Karpas-422 (cell line): ENCODE data around the gene HACD2. TPM values are rescaled to one million over a fixed set of nuclear protein-coding genes. Genes with fewer than 3 reads are reported as not detected.

Experiments
- DNase-seq: peaks from one replicate; pipeline ENCODE4 v3.0.0-alpha.2; 2015
- H2AFZ ChIP-seq: fragments of 200-600 bp; sonication (generic); 2 replicates; pipeline ENCODE4 v1.6.1; 2014; ENCODE audit warnings: antibody characterized with exemption, low read length, mixed read lengths
- H3K27ac ChIP-seq: fragments of 200-600 bp; sonication (generic); 2 replicates; pipeline ENCODE4 v1.5.1; 2014; ENCODE audit warnings: mild to moderate bottlenecking, low read length, moderate library complexity
- H3K27me3 ChIP-seq: fragments of 200-600 bp; sonication (generic); 2 replicates; pipeline ENCODE4 v1.6.1; 2014; ENCODE audit warnings: low read length, mixed read lengths
- H3K36me3 ChIP-seq: fragments of 200-600 bp; sonication (generic); 2 replicates; pipeline ENCODE4 v1.6.1; 2014; ENCODE audit warnings: low read length, mixed read lengths; ENCODE audit not compliant: insufficient read depth
- H3K4me1 ChIP-seq: fragments of 200-600 bp; sonication (generic); 2 replicates; pipeline ENCODE4 v1.6.1; 2014; ENCODE audit warnings: mild to moderate bottlenecking, low read length, mixed read lengths
- H3K4me2 ChIP-seq: fragments of 200-600 bp; sonication (generic); 2 replicates; pipeline ENCODE4 v1.6.1; 2014; ENCODE audit warnings: low read length, low read depth, mild to moderate bottlenecking; ENCODE audit not compliant: poor library complexity, severe bottlenecking
- H3K4me3 ChIP-seq: fragments of 200-600 bp; sonication (generic); 2 replicates; pipeline ENCODE4 v1.5.1; 2014; ENCODE audit warnings: mild to moderate bottlenecking, antibody characterized with exemption, low read length, mixed read lengths
- H3K79me2 ChIP-seq: fragments of 200-600 bp; sonication (generic); 2 replicates; pipeline ENCODE4 v1.6.1; 2014; ENCODE audit warnings: mild to moderate bottlenecking, low read length, mixed read lengths
- H3K9ac ChIP-seq: fragments of 200-600 bp; sonication (generic); 2 replicates; pipeline ENCODE4 v1.6.0; 2014; ENCODE audit warnings: low read length
- H3K9me2 ChIP-seq: fragments of 200-600 bp; sonication (generic), shearing (Covaris generic); replicated peaks from 2 replicates; pipeline ENCODE4 v1.6.0; 2014; ENCODE audit warnings: mild to moderate bottlenecking, low read length, moderate library complexity; ENCODE audit not compliant: insufficient read depth
- H3K9me3 ChIP-seq: fragments of 300-700, 200-600 bp; sonication (generic); 2 replicates; pipeline ENCODE4 v1.6.1; 2014; ENCODE audit warnings: low read length, mixed read lengths
- H4K20me1 ChIP-seq: fragments of 200-600 bp; sonication (generic); 2 replicates; pipeline ENCODE4 v1.6.1; 2014; ENCODE audit warnings: mild to moderate bottlenecking, antibody characterized with exemption, low read length, low read depth; ENCODE audit not compliant: insufficient read depth
- total RNA-seq: library from RNA; depleted of rRNA; stranded (reverse); fragments of >200 nt; shearing (Covaris generic); gene quantifications from 2 replicates; pipeline ENCODE4 v1.2.3, GENCODE V29; 2014; ENCODE audit warnings: low replicate concordance

Gene HACD2
- total RNA-seq, 1 experiment from 2014 or later, result 75.7 TPM

DNA sequence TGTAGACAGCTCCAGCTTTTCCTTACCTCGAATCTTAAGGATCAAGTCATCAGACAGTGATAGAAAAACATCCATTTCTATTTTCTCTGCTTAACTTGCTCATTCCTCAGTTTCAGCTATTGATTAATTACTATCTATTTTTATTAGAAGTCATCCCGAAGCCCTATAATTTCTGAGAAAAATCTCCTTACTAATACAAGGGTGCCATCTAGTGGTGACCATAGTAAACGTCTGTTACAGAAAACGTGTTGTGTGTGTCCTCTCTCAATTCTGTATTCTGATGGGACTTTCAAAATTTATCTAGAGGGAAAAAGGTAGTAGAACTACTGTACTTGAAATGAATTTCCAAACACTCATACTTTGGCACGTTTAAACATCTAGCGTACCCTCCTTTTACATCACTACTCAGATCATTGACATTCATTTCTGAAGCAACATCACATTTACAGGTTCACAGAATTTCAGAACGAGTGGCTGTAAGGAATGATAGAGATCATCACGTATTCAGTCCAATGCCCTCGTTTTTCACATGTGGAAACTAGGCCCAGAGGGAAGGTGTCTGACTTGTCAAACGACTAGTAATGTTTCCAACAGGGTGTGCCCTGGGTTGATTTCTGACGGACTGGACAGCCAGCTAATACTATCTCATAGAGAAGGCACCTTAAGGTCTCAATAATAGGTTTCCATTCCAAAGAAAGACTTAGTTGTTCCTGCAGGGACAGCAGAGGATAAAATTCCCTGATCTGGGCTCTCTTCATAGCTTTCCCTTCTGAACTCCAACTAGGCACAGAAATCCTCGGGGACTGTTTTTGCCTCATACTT is 25.6 kb downstream of the HACD2 start:
- Histone ChIP-seq H3K27me3 (no peaks in the 10 kb centered on the region), H3K4me3 (no peak overlapping the region), H2AFZ (no peak overlapping the region), H3K36me3 (peaks cover 37% of the 10 kb centered on the region), H3K4me2 (no peak overlapping the region), H3K4me1 (peaks cover 1% of the 10 kb centered on the region; the same call in 1 of the 2 replicates), H3K79me2 (peaks cover 69% of the 10 kb centered on the region), H3K9me2 (no peaks in the 10 kb centered on the region), H3K9me3 (no peaks in the 10 kb centered on the region), H3K27ac (no peak overlapping the region), H3K9ac (no peak overlapping the region), H4K20me1 (peaks cover 7% of the 10 kb centered on the region; the same call in 1 of the 2 replicates)
- peak; percentile 85 for DNase-seq

DNA sequence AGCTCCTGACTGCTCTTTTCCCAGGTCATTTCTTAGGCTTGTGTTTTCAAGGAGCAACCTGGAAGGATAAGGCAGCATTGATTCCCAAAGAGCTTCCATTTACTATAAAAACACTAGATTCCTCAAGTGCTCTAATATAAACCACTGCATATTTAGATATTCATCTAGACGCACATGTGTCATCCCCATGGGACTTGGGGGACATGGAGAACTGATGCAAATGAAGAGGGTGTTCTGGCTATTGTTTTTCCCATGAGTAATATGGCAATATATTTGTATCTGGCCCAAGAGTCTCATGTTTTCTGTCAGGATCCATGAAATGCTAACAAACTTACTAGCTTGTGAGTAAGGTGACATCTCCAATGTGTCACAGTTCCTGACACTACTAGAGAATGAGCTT is 31.3 kb downstream of the HACD2 start:
- H3K4me1 ChIP-seq, result peaks cover 10% of the 10 kb centered on the region
- H3K4me3 ChIP-seq, result no peak overlapping the region
- no peaks in the 10 kb centered on the region for H3K9me3 ChIP-seq
- H3K27ac ChIP-seq, result no peak overlapping the region
- no peak overlapping the region for H3K4me2 ChIP-seq
- peaks cover 35% of the 10 kb centered on the region for H3K36me3 ChIP-seq
- H4K20me1 ChIP-seq, result no peaks in the 10 kb centered on the region
- no peak overlapping the region for H2AFZ ChIP-seq
- peak; percentile 47 for DNase-seq
- H3K27me3 ChIP-seq, result no peaks in the 10 kb centered on the region
- no peak overlapping the region for H3K9ac ChIP-seq
- peaks cover 87% of the 10 kb centered on the region for H3K79me2 ChIP-seq
- no peaks in the 10 kb centered on the region for H3K9me2 ChIP-seq

DNA sequence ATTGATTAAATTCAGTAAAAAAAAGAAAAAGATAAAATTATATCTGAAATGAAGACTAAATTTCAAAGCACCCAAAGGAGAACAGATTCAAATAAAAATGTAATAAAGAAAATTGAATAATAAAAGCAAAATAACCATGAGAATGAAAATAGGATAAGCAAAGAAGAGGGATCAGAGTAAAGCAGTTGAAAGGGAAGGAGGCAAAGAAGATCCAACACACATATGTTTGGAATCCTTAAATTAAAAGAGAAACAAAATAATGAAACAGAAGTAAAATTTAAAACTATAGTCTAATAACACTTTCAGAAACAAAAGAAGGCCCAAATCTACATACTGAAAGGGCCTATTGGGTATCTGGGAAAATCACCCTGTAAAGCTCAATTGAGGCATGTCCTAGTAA is 32.1 kb downstream of the HACD2 start:
- Histone ChIP-seq H3K4me2 (no peak overlapping the region), H3K9me3 (no peaks in the 10 kb centered on the region), H3K79me2 (peaks cover 87% of the 10 kb centered on the region), H3K4me3 (no peak overlapping the region), H3K9ac (no peak overlapping the region), H4K20me1 (no peaks in the 10 kb centered on the region), H3K27ac (no peak overlapping the region), H3K36me3 (peaks cover 28% of the 10 kb centered on the region), H3K4me1 (peaks cover 10% of the 10 kb centered on the region), H3K27me3 (no peaks in the 10 kb centered on the region), H3K9me2 (no peaks in the 10 kb centered on the region), H2AFZ (no peak overlapping the region)
- DNase-seq, result no peak

DNA sequence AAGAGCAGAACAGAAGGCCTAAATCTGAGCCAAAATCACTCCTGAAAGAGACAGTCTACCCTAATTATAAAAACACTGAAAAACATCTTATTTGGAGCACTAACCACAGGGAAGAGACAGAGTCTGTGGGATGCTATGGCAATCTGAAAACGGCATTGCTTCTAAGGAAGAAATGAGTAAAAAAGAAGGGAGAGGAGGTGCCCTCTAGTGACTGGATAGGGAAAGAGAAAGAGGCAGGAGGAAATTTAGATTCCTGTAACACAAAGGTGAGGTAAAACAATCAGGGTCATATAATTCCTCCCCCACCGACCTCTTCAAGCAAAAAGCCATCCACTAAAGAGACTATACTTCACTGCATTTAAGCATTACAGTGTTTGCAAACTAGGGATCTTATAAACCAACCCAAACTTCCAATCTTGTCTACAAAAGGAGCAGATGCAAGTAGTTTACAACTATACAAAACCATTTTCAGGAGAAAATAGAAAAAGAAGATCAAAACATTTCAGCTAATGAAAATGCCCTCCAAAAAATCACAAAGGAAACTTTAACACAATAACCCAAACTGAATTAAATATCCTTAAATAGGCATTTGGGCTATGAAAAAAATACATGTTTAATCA is 32.6 kb downstream of the HACD2 start:
- H3K27me3 ChIP-seq, result no peaks in the 10 kb centered on the region
- H3K4me1 ChIP-seq, result peaks cover 10% of the 10 kb centered on the region
- H3K27ac ChIP-seq, result no peak overlapping the region
- peaks cover 87% of the 10 kb centered on the region for H3K79me2 ChIP-seq
- no peaks in the 10 kb centered on the region for H4K20me1 ChIP-seq
- peaks cover 25% of the 10 kb centered on the region for H3K36me3 ChIP-seq
- H3K9me3 ChIP-seq, result no peaks in the 10 kb centered on the region
- no peak overlapping the region for H2AFZ ChIP-seq
- peak; percentile 52 for DNase-seq
- H3K9me2 ChIP-seq, result no peaks in the 10 kb centered on the region
- H3K4me2 ChIP-seq, result no peak overlapping the region
- no peak overlapping the region for H3K4me3 ChIP-seq
- H3K9ac ChIP-seq, result no peak overlapping the region

DNA sequence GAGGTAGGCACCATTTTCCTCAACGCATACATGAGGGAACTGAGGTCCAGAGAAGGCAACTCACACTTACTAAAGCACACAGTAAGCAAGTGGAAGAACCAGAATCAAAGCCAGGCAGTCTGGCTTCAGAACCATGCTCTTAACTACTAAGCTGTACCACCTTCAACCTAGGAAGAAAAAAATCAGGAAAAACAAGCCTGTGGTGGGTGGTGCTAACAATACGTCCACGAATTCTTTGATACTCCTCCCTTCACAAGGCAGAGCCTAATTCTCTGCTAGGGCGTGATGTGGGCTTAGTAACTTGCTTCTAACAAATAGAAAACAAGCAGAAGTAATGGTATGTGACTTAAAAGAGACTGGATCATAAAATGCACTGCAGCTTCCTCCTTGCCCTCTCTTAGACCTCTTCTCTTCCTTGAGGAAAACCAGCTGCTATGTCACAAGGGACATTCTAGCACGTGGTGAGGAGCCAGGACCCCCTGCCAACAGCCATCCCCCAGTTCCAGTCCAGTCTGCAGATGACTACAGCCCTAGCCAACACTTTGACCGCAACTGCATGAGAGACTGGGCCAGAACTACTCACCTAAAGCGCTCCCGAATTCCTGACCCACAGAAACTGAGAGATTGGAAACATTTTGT is 36.9 kb downstream of the HACD2 start:
- Histone ChIP-seq H3K27me3 (no peaks in the 10 kb centered on the region), H3K4me2 (no peak overlapping the region), H3K27ac (no peak overlapping the region), H4K20me1 (no peaks in the 10 kb centered on the region), H3K4me1 (no peaks in the 10 kb centered on the region), H2AFZ (no peak overlapping the region), H3K79me2 (peaks cover 76% of the 10 kb centered on the region), H3K4me3 (no peak overlapping the region), H3K9me3 (no peaks in the 10 kb centered on the region), H3K9me2 (no peaks in the 10 kb centered on the region), H3K9ac (no peak overlapping the region), H3K36me3 (peaks cover 13% of the 10 kb centered on the region; the same call in 1 of the 2 replicates)
- DNase-seq, result no peak

DNA sequence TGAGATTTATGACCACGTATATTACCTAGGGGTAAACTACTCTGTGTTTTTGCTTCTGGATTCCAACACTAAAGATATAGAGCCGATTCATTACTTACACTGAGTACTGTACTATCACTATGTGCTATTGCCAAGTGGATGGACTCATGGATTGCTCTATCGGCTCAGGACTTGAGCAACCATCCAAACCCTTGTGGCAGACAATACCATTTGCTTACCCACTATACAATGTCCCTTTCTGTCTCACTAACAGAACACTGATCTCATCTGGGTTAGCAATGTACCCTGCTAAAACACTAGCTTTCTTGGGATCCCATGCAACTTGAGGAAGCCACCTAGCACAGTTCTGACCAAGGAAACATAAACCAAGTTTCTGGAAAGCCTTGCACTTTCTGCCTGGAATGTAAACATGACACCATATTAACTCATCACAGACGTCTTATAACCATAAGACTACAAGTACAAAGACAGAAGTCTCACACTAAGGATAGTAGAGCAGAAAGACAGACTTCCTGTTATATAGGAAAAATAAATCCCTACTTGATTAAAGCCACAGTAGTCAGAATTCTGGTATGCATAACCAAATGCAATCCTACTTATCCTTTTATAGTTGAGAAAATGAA is 38.6 kb downstream of the HACD2 start:
- H4K20me1 ChIP-seq, result no peaks in the 10 kb centered on the region
- no peak overlapping the region for H2AFZ ChIP-seq
- H3K4me3 ChIP-seq, result no peak overlapping the region
- no peaks in the 10 kb centered on the region for H3K9me2 ChIP-seq
- no peak overlapping the region for H3K9ac ChIP-seq
- H3K27ac ChIP-seq, result no peak overlapping the region
- H3K4me2 ChIP-seq, result no peak overlapping the region
- no peaks in the 10 kb centered on the region for H3K27me3 ChIP-seq
- H3K79me2 ChIP-seq, result peaks cover 76% of the 10 kb centered on the region
- no peak for DNase-seq
- H3K4me1 ChIP-seq, result no peaks in the 10 kb centered on the region
- peaks cover 13% of the 10 kb centered on the region; the same call in 1 of the 2 replicates for H3K36me3 ChIP-seq
- no peaks in the 10 kb centered on the region for H3K9me3 ChIP-seq

DNA sequence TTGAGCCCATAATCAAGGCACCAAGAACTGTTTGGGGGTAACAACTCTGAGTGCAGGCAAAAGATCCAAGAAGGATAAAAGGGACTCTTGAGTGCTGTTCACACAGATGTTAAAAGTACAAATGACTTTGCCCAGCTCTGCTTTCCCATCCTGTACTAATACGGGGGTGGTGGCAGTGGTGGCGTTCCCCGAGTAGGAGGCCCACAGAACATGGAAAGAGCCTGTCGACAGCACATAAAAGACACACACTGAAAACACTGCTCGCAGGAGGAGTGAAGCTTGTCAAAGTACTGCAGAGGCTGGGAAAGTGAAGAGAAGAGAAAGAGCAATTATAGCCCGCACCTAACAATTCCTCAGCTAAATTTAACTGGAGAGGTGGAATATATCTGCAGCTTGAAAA is 40.9 kb downstream of the HACD2 start:
- no peak overlapping the region for H3K9ac ChIP-seq
- H4K20me1 ChIP-seq, result no peaks in the 10 kb centered on the region
- no peak overlapping the region for H3K4me2 ChIP-seq
- H3K36me3 ChIP-seq, result peaks cover 5% of the 10 kb centered on the region; the same call in 1 of the 2 replicates
- H3K4me1 ChIP-seq, result no peaks in the 10 kb centered on the region
- no peak overlapping the region for H3K4me3 ChIP-seq
- no peaks in the 10 kb centered on the region for H3K27me3 ChIP-seq
- H2AFZ ChIP-seq, result no peak overlapping the region
- no peaks in the 10 kb centered on the region for H3K9me3 ChIP-seq
- H3K9me2 ChIP-seq, result no peaks in the 10 kb centered on the region
- peaks cover 77% of the 10 kb centered on the region for H3K79me2 ChIP-seq
- H3K27ac ChIP-seq, result no peak overlapping the region
- no peak for DNase-seq

DNA sequence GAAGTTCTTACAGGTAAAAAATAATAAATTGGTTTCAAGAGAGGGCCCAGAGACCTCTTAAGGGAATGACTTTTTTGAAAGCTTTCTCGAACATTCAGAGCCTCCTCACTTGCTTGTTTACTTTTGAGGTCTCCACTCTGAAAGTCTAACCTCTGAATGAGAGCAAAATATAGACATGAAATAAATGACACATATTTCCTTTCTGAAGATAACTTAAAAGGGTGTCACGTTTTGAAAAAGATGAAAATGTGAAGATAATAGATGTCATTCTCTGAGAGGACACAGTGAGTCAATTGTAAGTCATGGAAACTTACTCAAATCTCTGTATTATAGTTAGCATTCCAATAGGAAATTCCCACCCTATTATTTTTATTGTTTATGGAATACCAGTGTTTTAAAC is 44.6 kb downstream of the HACD2 start:
- peaks cover 5% of the 10 kb centered on the region; the same call in 1 of the 2 replicates for H3K36me3 ChIP-seq
- H3K9ac ChIP-seq, result no peak overlapping the region
- no peaks in the 10 kb centered on the region for H4K20me1 ChIP-seq
- no peak overlapping the region for H3K27ac ChIP-seq
- H3K9me2 ChIP-seq, result no peaks in the 10 kb centered on the region
- H3K79me2 ChIP-seq, result peaks cover 80% of the 10 kb centered on the region
- no peak overlapping the region for H3K4me2 ChIP-seq
- no peaks in the 10 kb centered on the region for H3K27me3 ChIP-seq
- no peak overlapping the region for H2AFZ ChIP-seq
- H3K4me3 ChIP-seq, result no peak overlapping the region
- H3K9me3 ChIP-seq, result no peaks in the 10 kb centered on the region
- no peaks in the 10 kb centered on the region for H3K4me1 ChIP-seq
- no peak for DNase-seq
